Measurements from ENCODE around the gene MAN2B2. TPM values are rescaled to one million over a fixed set of nuclear protein-coding genes. Genes with fewer than 3 reads are reported as not detected.

The MAN2B2 gene
- total RNA-seq, 1 experiment from 2014 or later = 34.4 TPM

DNA sequence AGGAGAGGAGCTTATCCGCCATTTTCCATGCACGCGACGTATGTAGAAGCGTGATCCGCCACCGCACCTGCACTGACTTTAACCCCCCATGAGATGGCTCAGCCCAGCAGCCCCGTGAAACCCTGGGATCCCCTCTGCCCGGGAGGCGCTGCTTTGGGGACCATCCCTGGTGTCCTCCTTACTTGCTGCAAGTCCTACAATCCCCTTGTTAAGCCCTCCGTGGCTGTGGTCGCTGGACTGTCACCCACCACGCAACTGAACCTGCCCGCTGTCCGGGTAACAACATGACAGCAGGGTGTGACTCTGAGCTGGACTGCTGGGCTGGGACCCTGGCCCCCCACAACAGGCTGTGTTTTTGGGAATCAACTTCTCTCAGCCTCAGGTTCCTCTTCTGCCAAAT lies 44.7 kb upstream of the MAN2B2 start:
- intact Hi-C loops (cut with micrococcal nuclease; ENCODE audit: unreplicated experiment) (no loop called here), in situ Hi-C loops (cut with HindIII; ENCODE audit: low pct_unique_long_range_greater_than_20kb, low sequenced_read_pairs) (no loop called here)
- ATAC-seq (no peak), DNase-seq (ENCODE audit: low read depth, low spot score) (no peak)
- no peaks in the 10 kb centered on the region for H3K27me3 ChIP-seq (ENCODE audit: control insufficient read depth, insufficient read depth, low read length)
- H3K4me3 ChIP-seq (ENCODE audit: low read depth in 2 of 2, low read length in 2 of 2) = no peak overlapping the region
- POLR2A ChIA-PET = no interaction called here
- TF ChIP-seq, protein P1, sequence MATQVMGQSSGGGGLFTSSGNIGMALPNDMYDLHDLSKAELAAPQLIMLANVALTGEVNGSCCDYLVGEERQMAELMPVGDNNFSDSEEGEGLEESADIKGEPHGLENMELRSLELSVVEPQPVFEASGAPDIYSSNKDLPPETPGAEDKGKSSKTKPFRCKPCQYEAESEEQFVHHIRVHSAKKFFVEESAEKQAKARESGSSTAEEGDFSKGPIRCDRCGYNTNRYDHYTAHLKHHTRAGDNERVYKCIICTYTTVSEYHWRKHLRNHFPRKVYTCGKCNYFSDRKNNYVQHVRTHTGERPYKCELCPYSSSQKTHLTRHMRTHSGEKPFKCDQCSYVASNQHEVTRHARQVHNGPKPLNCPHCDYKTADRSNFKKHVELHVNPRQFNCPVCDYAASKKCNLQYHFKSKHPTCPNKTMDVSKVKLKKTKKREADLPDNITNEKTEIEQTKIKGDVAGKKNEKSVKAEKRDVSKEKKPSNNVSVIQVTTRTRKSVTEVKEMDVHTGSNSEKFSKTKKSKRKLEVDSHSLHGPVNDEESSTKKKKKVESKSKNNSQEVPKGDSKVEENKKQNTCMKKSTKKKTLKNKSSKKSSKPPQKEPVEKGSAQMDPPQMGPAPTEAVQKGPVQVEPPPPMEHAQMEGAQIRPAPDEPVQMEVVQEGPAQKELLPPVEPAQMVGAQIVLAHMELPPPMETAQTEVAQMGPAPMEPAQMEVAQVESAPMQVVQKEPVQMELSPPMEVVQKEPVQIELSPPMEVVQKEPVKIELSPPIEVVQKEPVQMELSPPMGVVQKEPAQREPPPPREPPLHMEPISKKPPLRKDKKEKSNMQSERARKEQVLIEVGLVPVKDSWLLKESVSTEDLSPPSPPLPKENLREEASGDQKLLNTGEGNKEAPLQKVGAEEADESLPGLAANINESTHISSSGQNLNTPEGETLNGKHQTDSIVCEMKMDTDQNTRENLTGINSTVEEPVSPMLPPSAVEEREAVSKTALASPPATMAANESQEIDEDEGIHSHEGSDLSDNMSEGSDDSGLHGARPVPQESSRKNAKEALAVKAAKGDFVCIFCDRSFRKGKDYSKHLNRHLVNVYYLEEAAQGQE (IDR thresholded peaks at IDR 0.05; ENCODE audit: insufficient read depth in 1 of 2, low read depth in 2 of 2, low read length in 1 of 2) = no peak
- TF ChIP-seq SIN3A (IDR thresholded peaks at IDR 0.05; ENCODE audit: borderline replicate concordance, insufficient read depth, low read depth, low read length) (no peak), TCF7L2 (IDR thresholded peaks at IDR 0.05; ENCODE audit: low read depth, low read length) (no peak), POLR2AphosphoS5 (IDR thresholded peaks at IDR 0.05; ENCODE audit: low read depth, low read length) (no peak)
- TF ChIP-seq, protein P2, sequence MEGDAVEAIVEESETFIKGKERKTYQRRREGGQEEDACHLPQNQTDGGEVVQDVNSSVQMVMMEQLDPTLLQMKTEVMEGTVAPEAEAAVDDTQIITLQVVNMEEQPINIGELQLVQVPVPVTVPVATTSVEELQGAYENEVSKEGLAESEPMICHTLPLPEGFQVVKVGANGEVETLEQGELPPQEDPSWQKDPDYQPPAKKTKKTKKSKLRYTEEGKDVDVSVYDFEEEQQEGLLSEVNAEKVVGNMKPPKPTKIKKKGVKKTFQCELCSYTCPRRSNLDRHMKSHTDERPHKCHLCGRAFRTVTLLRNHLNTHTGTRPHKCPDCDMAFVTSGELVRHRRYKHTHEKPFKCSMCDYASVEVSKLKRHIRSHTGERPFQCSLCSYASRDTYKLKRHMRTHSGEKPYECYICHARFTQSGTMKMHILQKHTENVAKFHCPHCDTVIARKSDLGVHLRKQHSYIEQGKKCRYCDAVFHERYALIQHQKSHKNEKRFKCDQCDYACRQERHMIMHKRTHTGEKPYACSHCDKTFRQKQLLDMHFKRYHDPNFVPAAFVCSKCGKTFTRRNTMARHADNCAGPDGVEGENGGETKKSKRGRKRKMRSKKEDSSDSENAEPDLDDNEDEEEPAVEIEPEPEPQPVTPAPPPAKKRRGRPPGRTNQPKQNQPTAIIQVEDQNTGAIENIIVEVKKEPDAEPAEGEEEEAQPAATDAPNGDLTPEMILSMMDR (IDR thresholded peaks at IDR 0.05) = no peak
- no TSS peak for BruUV-seq (replicated peaks)
- no peak overlapping the region for H3K27ac ChIP-seq (ENCODE audit: low read length)
- no peaks in the 10 kb centered on the region for H3K9me3 ChIP-seq (ENCODE audit: control insufficient read depth, insufficient read depth, low read depth, low read length)
- H3K36me3 ChIP-seq (ENCODE audit: control insufficient read depth, insufficient read depth, low read length) = no peaks in the 10 kb centered on the region
- CTCF ChIA-PET = no interaction called here
- no peaks in the 10 kb centered on the region for H3K4me1 ChIP-seq (ENCODE audit: control insufficient read depth, insufficient read depth, low read length)

- ChIA-PET POLR2A (no interaction called here), CTCF (no interaction called here)
- no TSS peak for BruUV-seq (replicated peaks)
- Histone ChIP-seq H3K27ac (ENCODE audit: low read length) (no peak overlapping the region), H3K36me3 (ENCODE audit: control insufficient read depth, insufficient read depth, low read length) (no peaks in the 10 kb centered on the region), H3K9me3 (ENCODE audit: control insufficient read depth, insufficient read depth, low read depth, low read length) (no peaks in the 10 kb centered on the region), H3K27me3 (ENCODE audit: control insufficient read depth, insufficient read depth, low read length) (no peaks in the 10 kb centered on the region), H3K4me1 (ENCODE audit: control insufficient read depth, insufficient read depth, low read length) (no peaks in the 10 kb centered on the region), H3K4me3 (ENCODE audit: low read depth in 2 of 2, low read length in 2 of 2) (no peak overlapping the region)
- TF ChIP-seq, protein P1 (IDR thresholded peaks at IDR 0.05; ENCODE audit: insufficient read depth in 1 of 2, low read depth in 2 of 2, low read length in 1 of 2) = no peak
- no peak for TF ChIP-seq POLR2AphosphoS5 (IDR thresholded peaks at IDR 0.05; ENCODE audit: low read depth, low read length)
- TF ChIP-seq SIN3A (IDR thresholded peaks at IDR 0.05; ENCODE audit: borderline replicate concordance, insufficient read depth, low read depth, low read length) = no peak
- TF ChIP-seq TCF7L2 (IDR thresholded peaks at IDR 0.05; ENCODE audit: low read depth, low read length) = no peak
- TF ChIP-seq, protein P2 (IDR thresholded peaks at IDR 0.05) = no peak
- intact Hi-C loops (cut with micrococcal nuclease; ENCODE audit: unreplicated experiment) (no loop called here), in situ Hi-C loops (cut with HindIII; ENCODE audit: low pct_unique_long_range_greater_than_20kb, low sequenced_read_pairs) (no loop called here)
- DNase-seq (ENCODE audit: low read depth, low spot score) = no peak
- no peak for ATAC-seq
These were observed 44.0 kb upstream of the MAN2B2 start for GRCh38 chr4:6530964-6531363.

All from Panc1 (cell line).